ENCODE results near the gene TRIM2. TPM values are rescaled to one million over a fixed set of nuclear protein-coding genes. Genes with fewer than 3 reads are reported as not detected.
A peak's percentile ranks its signal among the peaks of the same experiment; 100 is the strongest.

The TRIM2 gene
- total and polyA plus RNA-seq, 11 donors, result 5.5 to 30.5 (median 18.5) TPM

DNA sequence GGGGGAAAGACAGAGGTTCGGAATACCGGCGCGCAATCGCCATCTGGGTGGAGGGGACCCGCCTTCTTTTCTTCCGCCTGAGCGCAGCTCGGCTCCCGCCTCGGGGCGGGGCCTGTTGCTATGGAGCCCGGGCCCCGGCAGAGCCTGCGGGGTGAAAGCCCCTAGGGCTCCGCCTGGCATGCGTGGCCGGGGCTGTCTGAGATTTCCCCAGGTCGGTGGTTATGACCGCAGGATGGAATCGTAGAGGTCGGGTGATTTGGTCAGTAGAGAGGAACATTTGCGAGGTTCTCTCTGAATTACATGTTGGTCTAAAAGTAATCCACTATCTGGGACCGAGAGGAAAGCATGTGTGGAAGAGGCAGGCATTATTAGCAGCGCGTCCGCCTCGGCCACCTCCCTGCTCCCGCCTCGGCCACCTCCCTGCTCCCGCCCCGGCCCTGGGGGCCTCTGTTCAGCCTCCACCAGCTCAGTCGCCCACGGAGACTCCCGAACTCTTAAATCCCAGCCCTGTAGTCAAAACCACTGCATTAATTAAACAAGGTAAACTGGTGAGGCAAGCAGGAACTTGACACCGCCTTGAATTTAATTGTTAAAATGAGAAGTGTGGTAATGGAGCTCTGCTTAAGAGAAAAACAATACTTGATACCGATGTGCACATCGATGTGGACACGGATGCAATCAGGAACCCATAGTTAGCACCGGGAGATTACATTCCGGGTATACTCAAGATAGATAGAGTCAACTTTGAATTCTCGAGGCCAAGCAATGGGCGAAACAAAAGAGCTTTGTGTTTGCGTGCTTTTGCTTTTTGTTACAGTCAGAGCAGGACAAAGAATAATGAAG, 45.2 kb downstream of the TRIM2 start:
- WGBS, 4 donors, result 7 to 10% (median 8%) methylated on average over 42 to 44 of the region's 44 CpGs
- ATAC-seq, result peak; percentile 86 to 98 (median 96)
- Histone ChIP-seq H3K27ac (peak overlapping the region in 10 of 12 donors; percentile 9 to 79 (median 60)), H3K9me3 (no peaks in the 10 kb centered on the region), H3K4me1 (peaks cover 0 to 51% (median 14%) of the 10 kb centered on the region in 12 donors), H3K36me3 (no peaks in the 10 kb centered on the region), H3K4me3 (peak overlapping the region; percentile 13 to 70 (median 61)), H3K27me3 (no peaks in the 10 kb centered on the region)
- intact Hi-C loops (cut with DNase I), result loop anchor here in 1 of 10 donors (10.0 kb wide), 1 partner anchor 55 kb away; no protein-coding TSS in a partner anchor
- TF ChIP-seq, protein P1, sequence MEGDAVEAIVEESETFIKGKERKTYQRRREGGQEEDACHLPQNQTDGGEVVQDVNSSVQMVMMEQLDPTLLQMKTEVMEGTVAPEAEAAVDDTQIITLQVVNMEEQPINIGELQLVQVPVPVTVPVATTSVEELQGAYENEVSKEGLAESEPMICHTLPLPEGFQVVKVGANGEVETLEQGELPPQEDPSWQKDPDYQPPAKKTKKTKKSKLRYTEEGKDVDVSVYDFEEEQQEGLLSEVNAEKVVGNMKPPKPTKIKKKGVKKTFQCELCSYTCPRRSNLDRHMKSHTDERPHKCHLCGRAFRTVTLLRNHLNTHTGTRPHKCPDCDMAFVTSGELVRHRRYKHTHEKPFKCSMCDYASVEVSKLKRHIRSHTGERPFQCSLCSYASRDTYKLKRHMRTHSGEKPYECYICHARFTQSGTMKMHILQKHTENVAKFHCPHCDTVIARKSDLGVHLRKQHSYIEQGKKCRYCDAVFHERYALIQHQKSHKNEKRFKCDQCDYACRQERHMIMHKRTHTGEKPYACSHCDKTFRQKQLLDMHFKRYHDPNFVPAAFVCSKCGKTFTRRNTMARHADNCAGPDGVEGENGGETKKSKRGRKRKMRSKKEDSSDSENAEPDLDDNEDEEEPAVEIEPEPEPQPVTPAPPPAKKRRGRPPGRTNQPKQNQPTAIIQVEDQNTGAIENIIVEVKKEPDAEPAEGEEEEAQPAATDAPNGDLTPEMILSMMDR (IDR thresholded peaks at IDR 0.05), result no peak
- TF ChIP-seq POLR2A (IDR thresholded peaks at IDR 0.05), result peak in 1 of 2 donors; percentile 24
- DNase-seq, result peak; percentile 76 to 89 (median 76)

DNA sequence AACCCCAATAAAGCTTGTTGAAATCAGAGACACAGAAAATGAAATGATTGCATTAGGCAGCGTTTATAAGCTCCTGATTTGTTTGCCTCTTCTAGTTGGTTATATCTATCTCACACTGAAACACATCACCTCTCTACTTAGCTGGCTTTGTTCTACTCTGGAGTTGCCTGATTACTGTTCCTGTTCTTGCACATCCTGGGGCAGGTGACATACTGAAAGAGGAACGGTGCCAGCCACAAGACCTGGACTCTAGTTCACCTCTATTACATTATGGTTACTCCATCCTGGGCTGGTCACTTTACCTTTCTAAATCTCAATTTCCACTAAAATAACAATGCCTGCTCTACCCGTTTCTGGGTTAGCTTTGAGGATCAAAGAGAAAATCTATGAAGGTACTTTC, 47.9 kb downstream of the TRIM2 start:
- Histone ChIP-seq H3K4me1 (peaks cover 0 to 43% (median 14%) of the 10 kb centered on the region in 12 donors), H3K4me3 (no peak overlapping the region), H3K27ac (no peak overlapping the region), H3K27me3 (no peaks in the 10 kb centered on the region), H3K9me3 (no peaks in the 10 kb centered on the region), H3K36me3 (no peaks in the 10 kb centered on the region)
- WGBS, 4 donors, result 74 to 84% (median 81%) methylated on average over 3 of the region's 3 CpGs
- no peak for DNase-seq
- intact Hi-C loops (cut with DNase I), result loop anchor here in 1 of 10 donors (10.0 kb wide), 1 partner anchor 53 kb away; no protein-coding TSS in a partner anchor
- no peak for ATAC-seq
- TF ChIP-seq, protein P1 (IDR thresholded peaks at IDR 0.05), result no peak
- no peak for TF ChIP-seq POLR2A (IDR thresholded peaks at IDR 0.05)

DNA sequence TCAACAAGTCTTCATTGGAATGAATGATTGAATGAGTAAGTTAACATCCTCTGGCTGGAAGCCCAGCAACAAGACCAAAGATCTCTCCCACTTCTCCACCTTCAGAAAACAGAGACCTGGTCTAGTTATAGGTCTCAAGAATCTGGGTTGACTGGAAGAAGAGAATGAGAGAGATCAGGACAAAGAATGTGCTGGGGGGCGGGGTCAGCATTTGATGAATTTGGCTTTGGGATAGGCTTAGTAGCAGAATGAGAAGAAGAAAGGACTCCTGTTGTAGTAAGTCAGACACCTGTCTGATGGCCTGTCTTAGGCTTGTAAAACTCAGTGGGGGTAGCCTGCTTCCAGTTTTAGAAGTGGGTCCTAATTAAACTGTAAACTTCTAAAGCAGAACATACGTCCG, 51.0 kb downstream of the TRIM2 start:
- no peak overlapping the region for H3K4me3 ChIP-seq
- H3K36me3 ChIP-seq, result no peaks in the 10 kb centered on the region
- no peak for ATAC-seq
- H3K27me3 ChIP-seq, result no peaks in the 10 kb centered on the region
- no peak for DNase-seq
- no peaks in the 10 kb centered on the region for H3K9me3 ChIP-seq
- H3K4me1 ChIP-seq, result peaks cover 0 to 34% (median 2%) of the 10 kb centered on the region in 12 donors
- intact Hi-C loops (cut with DNase I), result loop anchor here in 1 of 10 donors (10.0 kb wide), 1 partner anchor 50 kb away; no protein-coding TSS in a partner anchor
- TF ChIP-seq POLR2A (IDR thresholded peaks at IDR 0.05), result no peak
- 81 to 97% (median 91%) methylated on average over 3 of the region's 3 CpGs for WGBS, 4 donors
- no peak overlapping the region for H3K27ac ChIP-seq

DNA sequence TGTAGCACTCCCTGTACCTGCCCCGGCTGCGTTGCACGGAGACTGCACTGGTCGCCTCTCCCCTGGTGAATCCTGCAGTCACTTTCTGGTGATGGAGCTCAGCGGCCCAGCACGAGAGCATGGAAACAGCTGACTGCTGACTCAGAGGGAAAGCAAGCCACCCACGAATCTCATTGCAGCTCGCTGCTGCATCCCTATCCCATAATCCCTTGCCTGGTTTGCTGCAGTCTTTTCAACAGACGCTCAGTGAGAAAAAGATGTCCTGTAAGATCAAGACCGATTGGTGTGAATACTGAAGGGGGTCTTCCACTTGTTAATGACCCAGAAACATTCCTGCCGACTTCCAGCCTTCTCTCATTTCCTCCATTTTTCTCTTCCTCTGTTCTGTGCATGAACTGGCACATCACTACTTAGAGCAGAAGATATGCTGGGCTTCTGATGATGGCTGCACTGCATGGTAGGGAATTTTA, 52.9 kb downstream of the TRIM2 start:
- 35 to 54% (median 52%) methylated on average over 11 of the region's 11 CpGs for WGBS, 4 donors
- no peak for TF ChIP-seq POLR2A (IDR thresholded peaks at IDR 0.05)
- TF ChIP-seq, protein P1 (IDR thresholded peaks at IDR 0.05), result no peak
- no peak overlapping the region for H3K27ac ChIP-seq
- DNase-seq (peak in 2 of 5 donors; percentile 29 to 32), ATAC-seq (peak in 3 of 4 donors; percentile 62 to 70 (median 67))
- intact Hi-C loops (cut with DNase I), result loop anchor here in 1 of 10 donors (10.0 kb wide), 1 partner anchor 48 kb away; no protein-coding TSS in a partner anchor
- H3K4me3 ChIP-seq, result no peak overlapping the region
- H3K9me3 ChIP-seq, result peaks cover 0 to 10% (median 3%) of the 10 kb centered on the region in 12 donors
- no peaks in the 10 kb centered on the region for H3K36me3 ChIP-seq
- peaks cover 0 to 25% (median 2%) of the 10 kb centered on the region in 12 donors for H3K4me1 ChIP-seq
- H3K27me3 ChIP-seq, result no peaks in the 10 kb centered on the region

Measured in heart left ventricle (tissue), 16 donors.